ENCODE results near the gene ZC3H4.

ZC3H4 gene

GRCh38 chr19:47132194-47132852 lies 18.7 kb upstream of the ZC3H4 start:
- DNase-seq: no peak

GRCh38 chr19:47130589-47131227 lies 17.1 kb upstream of the ZC3H4 start, which contains the start of gene SAE1:
TSS of gene SAE1 (plus strand) at chr19:47130835. CDS start at chr19:47130931, 96 bp downstream.
- peak; percentile 99 for DNase-seq

- no peak for DNase-seq
Measured at GRCh38 chr19:47130120-47130588, 16.6 kb upstream of the ZC3H4 start.

GRCh38 chr19:47129579-47129978 lies 16.0 kb upstream of the ZC3H4 start:
- DNase-seq: no peak

GRCh38 chr19:47125669-47125938 lies 12.0 kb upstream of the ZC3H4 start:
- no peak for DNase-seq

GRCh38 chr19:47124937-47125668 lies 11.5 kb upstream of the ZC3H4 start:
- peak; percentile 87 for DNase-seq

- no peak for DNase-seq
Measured at GRCh38 chr19:47123406-47123805, 9.8 kb upstream of the ZC3H4 start.

- no peak for DNase-seq
Measured at GRCh38 chr19:47122359-47123335, 9.1 kb upstream of the ZC3H4 start.

- no peak for DNase-seq
Measured at GRCh38 chr19:47120470-47121067, 7.0 kb upstream of the ZC3H4 start.

GRCh38 chr19:47113850-47114651 lies 475 bp upstream of the ZC3H4 start:
- peak; percentile 73 for DNase-seq

GRCh38 chr19:47112166-47112996 lies 1.2 kb downstream of the ZC3H4 start:
- peak; percentile 96 for DNase-seq

- DNase-seq: no peak
Measured at GRCh38 chr19:47111682-47112165, 1.9 kb downstream of the ZC3H4 start.

- DNase-seq: peak; percentile 59
Measured at GRCh38 chr19:47111006-47111621, 2.5 kb downstream of the ZC3H4 start.

GRCh38 chr19:47110521-47111005 lies 3.0 kb downstream of the ZC3H4 start:
- DNase-seq: peak; percentile 36

GRCh38 chr19:47109541-47110375 lies 3.8 kb downstream of the ZC3H4 start:
- no peak for DNase-seq

GRCh38 chr19:47109177-47109540 lies 4.4 kb downstream of the ZC3H4 start:
- DNase-seq: no peak

GRCh38 chr19:47107953-47108746 lies 5.4 kb downstream of the ZC3H4 start:
- DNase-seq: peak; percentile 23

Measured in NCI-H69 (cell line).